ENCODE measurements around the gene CAMK2B.

GRCh38 chr7:44315301-44315903 is 10.0 kb downstream of the CAMK2B start:
- TF ChIP-seq, protein P1, sequence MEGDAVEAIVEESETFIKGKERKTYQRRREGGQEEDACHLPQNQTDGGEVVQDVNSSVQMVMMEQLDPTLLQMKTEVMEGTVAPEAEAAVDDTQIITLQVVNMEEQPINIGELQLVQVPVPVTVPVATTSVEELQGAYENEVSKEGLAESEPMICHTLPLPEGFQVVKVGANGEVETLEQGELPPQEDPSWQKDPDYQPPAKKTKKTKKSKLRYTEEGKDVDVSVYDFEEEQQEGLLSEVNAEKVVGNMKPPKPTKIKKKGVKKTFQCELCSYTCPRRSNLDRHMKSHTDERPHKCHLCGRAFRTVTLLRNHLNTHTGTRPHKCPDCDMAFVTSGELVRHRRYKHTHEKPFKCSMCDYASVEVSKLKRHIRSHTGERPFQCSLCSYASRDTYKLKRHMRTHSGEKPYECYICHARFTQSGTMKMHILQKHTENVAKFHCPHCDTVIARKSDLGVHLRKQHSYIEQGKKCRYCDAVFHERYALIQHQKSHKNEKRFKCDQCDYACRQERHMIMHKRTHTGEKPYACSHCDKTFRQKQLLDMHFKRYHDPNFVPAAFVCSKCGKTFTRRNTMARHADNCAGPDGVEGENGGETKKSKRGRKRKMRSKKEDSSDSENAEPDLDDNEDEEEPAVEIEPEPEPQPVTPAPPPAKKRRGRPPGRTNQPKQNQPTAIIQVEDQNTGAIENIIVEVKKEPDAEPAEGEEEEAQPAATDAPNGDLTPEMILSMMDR (IDR thresholded peaks at IDR 0.05 in 4 of 5, conservative IDR thresholded peaks at IDR 0.05 in 1 of 5): no peak
- TF ChIP-seq POLR2A (IDR thresholded peaks at IDR 0.05): no peak

Measured in gastrocnemius medialis (tissue), 4 donors.